ENCODE measurements around the gene LAPTM4A.

Gene LAPTM4A

GRCh38 chr2:19989667-19990415, 61.6 kb downstream of the LAPTM4A start, which contains the start of gene WDR35:
Gene WDR35, minus strand, starts transcription at chr2:19990105. Its CDS starts 90 bp downstream, at chr2:19990015.
- peak within 1 kb of the TSS; percentile 29 for H3K27ac ChIP-seq (ENCODE audit: low read depth, low read length)
- no peaks in the 10 kb centered on the region for H3K27me3 ChIP-seq (ENCODE audit: control insufficient read depth in 5 of 5, insufficient read depth in 4 of 5, low read length in 5 of 5)
- peaks cover 0 to under 1% (median 0%) of the 10 kb centered on the region in 5 donors for H3K36me3 ChIP-seq (ENCODE audit: control insufficient read depth in 5 of 5, insufficient read depth in 5 of 5, low read length in 5 of 5)
- H3K4me3 ChIP-seq (ENCODE audit: low read depth in 1 of 5, low read length in 5 of 5): peak within 1 kb of the TSS; percentile 72 to 92 (median 87)
- H3K9me3 ChIP-seq (ENCODE audit: control insufficient read depth in 5 of 5, low read length in 5 of 5): no peaks in the 10 kb centered on the region
- peaks cover 0 to 19% (median 18%) of the 10 kb centered on the region in 5 donors for H3K4me1 ChIP-seq (ENCODE audit: control insufficient read depth in 5 of 5, insufficient read depth in 5 of 5, low read length in 5 of 5)
- peak within 1 kb of the TSS in 4 of 5 donors; percentile 40 to 71 (median 48) for H3K9ac ChIP-seq (ENCODE audit: low read length in 5 of 5)

DNA sequence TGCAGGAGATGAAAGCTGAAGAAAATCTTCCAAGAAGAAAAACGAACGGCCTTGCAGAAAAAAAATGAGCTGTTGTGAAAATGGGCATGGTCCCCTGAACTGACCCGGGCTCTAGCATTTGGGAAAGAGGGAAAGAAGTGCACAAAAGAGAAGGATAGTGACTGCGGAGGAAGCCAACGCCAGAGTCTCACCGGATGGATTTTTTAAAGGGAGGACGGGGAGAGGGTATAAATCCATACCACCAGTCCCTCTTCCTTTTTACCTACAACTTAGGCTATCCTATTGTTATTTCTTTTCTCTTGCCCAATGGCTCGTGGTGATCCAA, 62.1 kb downstream of the LAPTM4A start:
- H3K9me3 ChIP-seq (ENCODE audit: control insufficient read depth in 5 of 5, low read length in 5 of 5): no peaks in the 10 kb centered on the region
- H3K4me3 ChIP-seq (ENCODE audit: low read depth in 1 of 5, low read length in 5 of 5): peak overlapping the region; percentile 72 to 92 (median 87)
- peaks cover 0 to 4% (median 0%) of the 10 kb centered on the region in 5 donors for H3K36me3 ChIP-seq (ENCODE audit: control insufficient read depth in 5 of 5, insufficient read depth in 5 of 5, low read length in 5 of 5)
- peak overlapping the region; percentile 29 for H3K27ac ChIP-seq (ENCODE audit: low read depth, low read length)
- no peaks in the 10 kb centered on the region for H3K27me3 ChIP-seq (ENCODE audit: control insufficient read depth in 5 of 5, insufficient read depth in 4 of 5, low read length in 5 of 5)
- H3K9ac ChIP-seq (ENCODE audit: low read length in 5 of 5): peak overlapping the region in 4 of 5 donors; percentile 40 to 71 (median 48)
- peaks cover 0 to 19% (median 18%) of the 10 kb centered on the region in 5 donors for H3K4me1 ChIP-seq (ENCODE audit: control insufficient read depth in 5 of 5, insufficient read depth in 5 of 5, low read length in 5 of 5)

DNA sequence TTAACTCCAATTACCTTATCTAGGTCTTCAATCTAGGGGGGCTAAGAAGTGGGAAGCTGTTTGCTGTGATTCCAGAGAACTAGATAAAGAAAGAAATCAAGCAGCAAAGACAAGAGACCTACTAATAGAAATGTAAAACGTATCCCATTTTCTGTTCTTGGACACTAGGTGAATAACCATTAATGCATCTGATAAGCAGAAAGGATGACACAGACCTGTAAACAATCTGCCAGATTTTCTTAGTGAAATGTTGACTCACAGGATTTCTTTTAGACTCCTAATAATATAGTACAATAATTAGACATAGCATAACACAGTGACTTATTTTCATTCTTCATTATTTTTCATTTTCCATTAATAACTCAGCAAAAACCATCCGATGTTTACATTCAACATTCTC, 62.8 kb downstream of the LAPTM4A start:
- no peak overlapping the region for H3K4me3 ChIP-seq (ENCODE audit: low read depth in 1 of 5, low read length in 5 of 5)

GRCh38 chr2:19987936-19988335, 63.5 kb downstream of the LAPTM4A start:
- peaks cover 0 to 19% (median 18%) of the 10 kb centered on the region in 5 donors for H3K4me1 ChIP-seq (ENCODE audit: control insufficient read depth in 5 of 5, insufficient read depth in 5 of 5, low read length in 5 of 5)
- H3K27ac ChIP-seq (ENCODE audit: low read depth, low read length): no peak overlapping the region
- peaks cover 0 to 6% (median 0%) of the 10 kb centered on the region in 5 donors for H3K36me3 ChIP-seq (ENCODE audit: control insufficient read depth in 5 of 5, insufficient read depth in 5 of 5, low read length in 5 of 5)

More for the DNA sequence above, 62.8 kb downstream of the LAPTM4A start:
- H3K27ac ChIP-seq (ENCODE audit: low read depth, low read length): no peak overlapping the region
- no peak overlapping the region for H3K9ac ChIP-seq (ENCODE audit: low read length in 5 of 5)
- no peaks in the 10 kb centered on the region for H3K9me3 ChIP-seq (ENCODE audit: control insufficient read depth in 5 of 5, low read length in 5 of 5)
- H3K36me3 ChIP-seq (ENCODE audit: control insufficient read depth in 5 of 5, insufficient read depth in 5 of 5, low read length in 5 of 5): peaks cover 0 to 6% (median 0%) of the 10 kb centered on the region in 5 donors
- no peaks in the 10 kb centered on the region for H3K27me3 ChIP-seq (ENCODE audit: control insufficient read depth in 5 of 5, insufficient read depth in 4 of 5, low read length in 5 of 5)
- H3K4me1 ChIP-seq (ENCODE audit: control insufficient read depth in 5 of 5, insufficient read depth in 5 of 5, low read length in 5 of 5): peaks cover 0 to 19% (median 18%) of the 10 kb centered on the region in 5 donors

More at GRCh38 chr2:19987936-19988335, 63.5 kb downstream of the LAPTM4A start:
- Histone ChIP-seq H3K4me3 (ENCODE audit: low read depth in 1 of 5, low read length in 5 of 5) (no peak overlapping the region), H3K27me3 (ENCODE audit: control insufficient read depth in 5 of 5, insufficient read depth in 4 of 5, low read length in 5 of 5) (no peaks in the 10 kb centered on the region), H3K9me3 (ENCODE audit: control insufficient read depth in 5 of 5, low read length in 5 of 5) (no peaks in the 10 kb centered on the region), H3K9ac (ENCODE audit: low read length in 5 of 5) (no peak overlapping the region)

Data from subcutaneous abdominal adipose tissue (tissue), 5 donors.